Ovary (tissue), 9 donors: ENCODE results near the gene SNTA1. TPM values are rescaled to one million over a fixed set of nuclear protein-coding genes. Genes with fewer than 3 reads are reported as not detected.
"Not testable (repeated sequence)": the region's sequence is repeated elsewhere in the genome, so short reads cannot be mapped to it uniquely, and the experiment has no call there.

ENCODE experiments used
- DNase-seq, 5 donors: peaks; one replicate each; pipeline ENCODE4 v3.0.0-alpha.2; 2019 to 2020
- H3K27ac ChIP-seq, 2 donors: fragments of 200-600 bp; one replicate each; pipeline versions ENCODE4 v1.5.1 to v1.8.0; 2019 to 2022
- H3K27me3 ChIP-seq: fragments of 200-600 bp; one replicate; pipeline ENCODE4 v1.8.0; 2022
- H3K36me3 ChIP-seq: fragments of 200-600 bp; sonication (generic); one replicate; pipeline ENCODE4 v1.5.1; 2019
- H3K4me1 ChIP-seq: one replicate; pipeline ENCODE4 v1.8.1; 2013; ENCODE audit warnings: mild to moderate bottlenecking, moderate library complexity; ENCODE audit not compliant: insufficient read depth
- H3K4me3 ChIP-seq: fragments of 200-600 bp; sonication (generic); one replicate; pipeline ENCODE4 v1.5.1; 2017
- H3K9me3 ChIP-seq, 2 donors: fragments of 200-600 bp in 1 of 2; sonication (generic) in 1 of 2; one replicate each; pipeline versions ENCODE4 v1.5.1 to v1.8.1; 2013 to 2019; ENCODE audit warnings: mild to moderate bottlenecking in 1 of 2, moderate library complexity in 1 of 2
- CTCF ChIP-seq, 3 donors: fragments of 450-650 bp in 2 of 3; fragments of 200-600 bp in 1 of 3; IDR thresholded peaks; one replicate each; pipeline versions ENCODE4 v1.5.1 to v1.8.0; 2016 to 2022; ENCODE audit warnings: antibody characterized with exemption in 3 of 3, mild to moderate bottlenecking in 1 of 3
- EP300 ChIP-seq: sonication (generic); formaldehyde crosslinking; IDR thresholded peaks from one replicate; pipeline ENCODE4 v1.6.1; 2017; ENCODE audit warnings: antibody characterized with exemption
- POLR2A ChIP-seq: fragments of 450-650 bp; IDR thresholded peaks from one replicate; pipeline ENCODE4 v1.6.1; 2017; ENCODE audit warnings: antibody characterized with exemption, mild to moderate bottlenecking, moderate library complexity
- WGBS, 3 donors: extraction: QIAGEN DNeasy Blood & Tissue Kit in 1 of 3; methylation state at CpG; one replicate each; pipeline versions ENCODE4 v1.1.5 to v1.1.7; 2013 to 2017; 5-methylcytosine and 5-hydroxymethylcytosine counted together
- intact Hi-C, 4 donors: fragments of 100-400 bp; cut with DNase I; formaldehyde crosslinking; loops; one replicate each; pipeline versions ENCODE4 v1.11.0 to v1.15.1; 2022 to 2023
- polyA plus RNA-seq, 2 donors: library from polyadenylated mRNA; stranded (reverse); fragments of 200-250 nt in 1 of 2; fragments of 350-450 nt in 1 of 2; fragmentation: Illumina TruSeq in 1 of 2; extraction: RNeasy Lipid Tissue Mini Kit (QIAGEN cat#74804) in 1 of 2; gene quantifications; one replicate each; pipeline ENCODE4 v1.2.3, GENCODE V29; 2013 to 2014
- total RNA-seq, 7 donors: library from RNA; depleted of rRNA in 2 of 7; stranded (reverse); fragments of >200 nt in 2 of 7; fragmentation: NEBNext Ultra II Directional in 3 of 7; extraction: Animal tissue kit (Norgen Biotek cat#: 25700) in 3 of 7; gene quantifications; one replicate each; pipeline versions ENCODE4 v1.1.0 to v1.2.4, GENCODE V29; 2016 to 2023
- donor health status: DM: no; HTN: no; CAD: no; lungs with moderate emphysema.
- donor health status: DM: no; HTN: no; CAD: no.
- donor health status: Bipolar disorder and iron deficiency.
- donor health status: DM: yes; HTN: yes; CAD: no.
- donor health status: DM: no; HTN: no; CAD: no.
- donor health status: DM: yes; HTN: yes; CAD: no.

Gene SNTA1
- total and polyA plus RNA-seq, 9 donors: 6.3 to 31.5 (median 20.2) TPM

GRCh38 chr20:33470457-33470856, 26.9 kb upstream of the SNTA1 start:
- no peak for DNase-seq
- Histone ChIP-seq H3K27ac (no peak overlapping the region), H3K36me3 (no peaks in the 10 kb centered on the region), H3K4me3 (no peak overlapping the region), H3K27me3 (no peaks in the 10 kb centered on the region), H3K4me1 (no peaks in the 10 kb centered on the region), H3K9me3 (no peaks in the 10 kb centered on the region)
- intact Hi-C loops: loop anchor here in 1 of 4 donors (10.0 kb wide), 1 partner anchor 184 kb away; no protein-coding TSS in a partner anchor
- TF ChIP-seq CTCF (IDR thresholded peaks at IDR 0.05) (no peak), EP300 (no peak), POLR2A (no peak)
- 17 to 50% (median 28%) methylated on average over 4 of the region's 4 CpGs for WGBS, 3 donors

GRCh38 chr20:33466303-33466646, 22.7 kb upstream of the SNTA1 start:
- Histone ChIP-seq H3K9me3 (no peaks in the 10 kb centered on the region), H3K36me3 (no peaks in the 10 kb centered on the region), H3K27ac (no peak overlapping the region), H3K27me3 (no peaks in the 10 kb centered on the region), H3K4me3 (no peak overlapping the region), H3K4me1 (no peaks in the 10 kb centered on the region)
- TF ChIP-seq CTCF (IDR thresholded peaks at IDR 0.05) (no peak), EP300 (no peak), POLR2A (no peak)
- intact Hi-C loops: no loop called here
- DNase-seq: no peak
- 84 to 90% (median 89%) methylated on average over 3 of the region's 3 CpGs for WGBS, 3 donors

GRCh38 chr20:33465481-33466302, 22.1 kb upstream of the SNTA1 start:
- WGBS, 3 donors: 63 to 72% (median 68%) methylated on average over 9 of the region's 9 CpGs
- Histone ChIP-seq H3K36me3 (no peaks in the 10 kb centered on the region), H3K4me1 (no peaks in the 10 kb centered on the region), H3K27ac (no peak overlapping the region), H3K4me3 (no peak overlapping the region), H3K27me3 (no peaks in the 10 kb centered on the region), H3K9me3 (no peaks in the 10 kb centered on the region)
- intact Hi-C loops: no loop called here
- DNase-seq: no peak
- TF ChIP-seq CTCF (IDR thresholded peaks at IDR 0.05): no peak

DNA sequence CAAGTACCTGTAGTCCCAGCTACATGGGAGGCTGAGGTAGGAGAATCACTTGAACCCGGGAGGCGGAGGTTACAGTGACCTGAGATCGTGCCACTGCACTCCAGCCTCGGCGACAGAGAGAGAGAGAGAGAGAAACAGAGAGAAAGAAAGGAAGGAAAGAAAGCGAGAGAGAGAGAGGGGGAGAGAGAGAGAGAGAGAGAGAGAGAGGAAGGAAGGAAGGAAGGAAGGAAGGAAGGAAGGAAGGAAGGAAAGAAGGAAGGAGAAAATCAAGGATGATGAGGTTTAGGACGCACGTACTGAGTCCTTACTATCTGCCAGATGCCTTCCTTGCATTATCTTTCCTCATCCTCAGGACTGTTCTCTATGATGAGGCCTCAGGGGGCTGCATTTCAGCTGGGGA, 21.2 kb upstream of the SNTA1 start:
- intact Hi-C loops: loop anchor here in 2 of 4 donors (5.0 kb wide), 2 partner anchors 183 to 193 kb away; no protein-coding TSS in a partner anchor
- 85 to 88% (median 86%) methylated on average over 8 of the region's 8 CpGs for WGBS, 3 donors
- H3K9me3 ChIP-seq, H3K4me1 ChIP-seq, H3K27me3 ChIP-seq, H3K4me3 ChIP-seq, H3K27ac ChIP-seq, DNase-seq, H3K36me3 ChIP-seq: not testable (repeated sequence)

- Histone ChIP-seq H3K36me3 (no peaks in the 10 kb centered on the region), H3K9me3 (no peaks in the 10 kb centered on the region), H3K4me3 (no peak overlapping the region), H3K27me3 (no peaks in the 10 kb centered on the region), H3K4me1 (no peaks in the 10 kb centered on the region), H3K27ac (no peak overlapping the region)
- no peak for TF ChIP-seq POLR2A
- TF ChIP-seq EP300: no peak
- TF ChIP-seq CTCF (IDR thresholded peaks at IDR 0.05): no peak
- DNase-seq: no peak
- intact Hi-C loops: loop anchor here in 2 of 4 donors (5.0 kb wide), 2 partner anchors 184 to 194 kb away; no protein-coding TSS in a partner anchor
- WGBS, 3 donors: 76 to 87% (median 82%) methylated on average over 7 of the region's 7 CpGs
These were observed 20.0 kb upstream of the SNTA1 start for GRCh38 chr20:33463332-33464101.
